ENCODE data around the gene SV2C.

DNA sequence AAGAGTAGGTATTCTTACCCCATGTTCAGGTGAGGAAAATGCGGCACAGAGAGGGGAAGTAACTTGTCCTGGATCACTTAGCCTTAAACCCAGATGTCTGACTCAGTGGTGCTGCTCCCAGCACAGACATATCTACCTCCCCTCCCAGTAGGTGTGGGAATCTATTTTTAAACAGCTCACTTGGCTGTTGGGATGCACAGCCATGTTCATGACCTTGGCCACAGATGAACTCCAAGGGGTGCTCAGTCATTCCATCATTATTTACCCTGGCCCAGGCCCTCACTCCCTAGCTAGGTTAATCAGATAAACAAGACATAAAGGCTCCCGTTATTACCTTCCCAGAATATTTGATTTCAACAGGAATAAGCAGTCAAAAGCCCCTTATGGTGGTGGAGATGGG is 231.5 kb downstream of the SV2C start:
- TF ChIP-seq, protein P1, sequence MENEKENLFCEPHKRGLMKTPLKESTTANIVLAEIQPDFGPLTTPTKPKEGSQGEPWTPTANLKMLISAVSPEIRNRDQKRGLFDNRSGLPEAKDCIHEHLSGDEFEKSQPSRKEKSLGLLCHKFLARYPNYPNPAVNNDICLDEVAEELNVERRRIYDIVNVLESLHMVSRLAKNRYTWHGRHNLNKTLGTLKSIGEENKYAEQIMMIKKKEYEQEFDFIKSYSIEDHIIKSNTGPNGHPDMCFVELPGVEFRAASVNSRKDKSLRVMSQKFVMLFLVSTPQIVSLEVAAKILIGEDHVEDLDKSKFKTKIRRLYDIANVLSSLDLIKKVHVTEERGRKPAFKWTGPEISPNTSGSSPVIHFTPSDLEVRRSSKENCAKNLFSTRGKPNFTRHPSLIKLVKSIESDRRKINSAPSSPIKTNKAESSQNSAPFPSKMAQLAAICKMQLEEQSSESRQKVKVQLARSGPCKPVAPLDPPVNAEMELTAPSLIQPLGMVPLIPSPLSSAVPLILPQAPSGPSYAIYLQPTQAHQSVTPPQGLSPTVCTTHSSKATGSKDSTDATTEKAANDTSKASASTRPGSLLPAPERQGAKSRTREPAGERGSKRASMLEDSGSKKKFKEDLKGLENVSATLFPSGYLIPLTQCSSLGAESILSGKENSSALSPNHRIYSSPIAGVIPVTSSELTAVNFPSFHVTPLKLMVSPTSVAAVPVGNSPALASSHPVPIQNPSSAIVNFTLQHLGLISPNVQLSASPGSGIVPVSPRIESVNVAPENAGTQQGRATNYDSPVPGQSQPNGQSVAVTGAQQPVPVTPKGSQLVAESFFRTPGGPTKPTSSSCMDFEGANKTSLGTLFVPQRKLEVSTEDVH (IDR thresholded peaks at IDR 0.05; ENCODE audit: low read depth, partially characterized antibody): no peak
- no peak for TF ChIP-seq SPI1 (IDR thresholded peaks at IDR 0.05; ENCODE audit: borderline replicate concordance, insufficient read depth, low read depth, low read length)
